IMR-90 (cell line): Measurements from ENCODE around the gene NOXO1. TPM values are rescaled to one million over a fixed set of nuclear protein-coding genes. Genes with fewer than 3 reads are reported as not detected.

Source experiments
- ATAC-seq: fragments of 200-7000 bp; cut with Tn5 transposase; 2 replicates; pipeline ENCODE4 v1.9.1; 2020; ENCODE audit warnings: low read depth, mild to moderate bottlenecking, moderate library complexity
- BruUV-seq: library from RNA; stranded (reverse); fragments of 400-500 nt; replicated peaks from 2 replicates; lab custom pipeline; 2021; lab: Mats Ljungman, UMichigan
- CTCF ChIA-PET: fragments of 300-600 bp; formaldehyde crosslinking; extraction: SDS; loops from one replicate; lab custom pipeline; 2021; ENCODE audit warnings: antibody characterized with exemption; lab: Yijun Ruan, JAX
- POLR2A ChIA-PET: fragments of 300-600 bp; sonication (Branson Sonifier 250); formaldehyde crosslinking; loops from one replicate; lab custom pipeline; 2022; ENCODE audit warnings: antibody characterized with exemption; ENCODE audit not compliant: unreplicated experiment; lab: Charles Lee
- DNase-seq: peaks from one replicate; pipeline ENCODE4 v3.0.0; 2013
- H2AFZ ChIP-seq: replicated peaks from 2 replicates; pipeline ENCODE3; 2013; ENCODE audit warnings: low read length, mild to moderate bottlenecking; ENCODE audit not compliant: poor library complexity
- H2AK5ac ChIP-seq: 2 replicates; pipeline ENCODE4 v1.6.1; 2013; ENCODE audit warnings: low read depth, low read length, inconsistent platforms
- H2AK9ac ChIP-seq: replicated peaks from 2 replicates; pipeline ENCODE3; 2013; ENCODE audit warnings: mild to moderate bottlenecking, low read depth, low read length, moderate library complexity; ENCODE audit not compliant: poor library complexity
- H2BK120ac ChIP-seq: 2 replicates; pipeline ENCODE4 v1.6.1; 2013; ENCODE audit warnings: low read depth, low read length, inconsistent platforms
- H2BK15ac ChIP-seq: 3 replicates; pipeline ENCODE4 v1.6.1; 2013; ENCODE audit warnings: low read depth, low read length, inconsistent platforms
- H2BK20ac ChIP-seq: 2 replicates; pipeline ENCODE4 v1.6.1; 2013; ENCODE audit warnings: low read depth, mild to moderate bottlenecking, inconsistent platforms, low read length, moderate library complexity
- H2BK5ac ChIP-seq: 2 replicates; pipeline ENCODE4 v1.6.1; 2013; ENCODE audit warnings: mild to moderate bottlenecking, low read depth, low read length, inconsistent platforms; ENCODE audit not compliant: poor library complexity, severe bottlenecking
- H3K14ac ChIP-seq: replicated peaks from 2 replicates; pipeline ENCODE4 v1.6.1; 2013; ENCODE audit warnings: low read depth, low read length, inconsistent platforms
- H3K18ac ChIP-seq: 2 replicates; pipeline ENCODE4 v1.6.1; 2013; ENCODE audit warnings: low read depth, low read length, control low read depth
- H3K23ac ChIP-seq: 2 replicates; pipeline ENCODE4 v1.6.1; 2013; ENCODE audit warnings: low read depth, low read length, inconsistent platforms
- H3K27ac ChIP-seq: 2 replicates; pipeline ENCODE4 v1.5.1; 2013; ENCODE audit warnings: mild to moderate bottlenecking, control low read depth, low read length; ENCODE audit not compliant: insufficient read depth
- H3K27me3 ChIP-seq: 2 replicates; pipeline ENCODE4 v1.6.1; 2013; ENCODE audit warnings: low read length; ENCODE audit not compliant: control insufficient read depth, insufficient read depth
- H3K36me3 ChIP-seq: 2 replicates; pipeline ENCODE4 v1.6.1; 2013; ENCODE audit warnings: low read length, mixed read lengths; ENCODE audit not compliant: control insufficient read depth, insufficient read depth
- H3K4ac ChIP-seq: 2 replicates; pipeline ENCODE4 v1.6.1; 2013; ENCODE audit warnings: low read depth, low read length, inconsistent platforms
- H3K4me1 ChIP-seq: 2 replicates; pipeline ENCODE4 v1.6.1; 2013; ENCODE audit warnings: low read length, mixed read lengths; ENCODE audit not compliant: control insufficient read depth, insufficient read depth
- H3K4me2 ChIP-seq: 2 replicates; pipeline ENCODE4 v1.6.1; 2013; ENCODE audit warnings: low read depth, mild to moderate bottlenecking, control low read depth, low read length, moderate library complexity
- H3K4me3 ChIP-seq: 2 replicates; pipeline ENCODE4 v1.5.1; 2013; ENCODE audit warnings: low read depth, mild to moderate bottlenecking, control low read depth, low read length, moderate library complexity; ENCODE audit not compliant: insufficient read depth
- H3K56ac ChIP-seq: 2 replicates; pipeline ENCODE4 v1.6.1; 2013; ENCODE audit warnings: low read length, inconsistent platforms; ENCODE audit not compliant: insufficient read depth; ENCODE audit errors: extremely low read depth
- H3K79me1 ChIP-seq, 2 experiments: 2 replicates each; pipeline ENCODE4 v1.6.1; 2013; ENCODE audit warnings: low read length in 2 of 2, inconsistent platforms in 1 of 2, low read depth in 1 of 2
- H3K9ac ChIP-seq: 2 replicates; pipeline ENCODE4 v1.6.1; 2013; ENCODE audit warnings: low read depth, low read length, control low read depth
- H3K9me1 ChIP-seq: 2 replicates; pipeline ENCODE4 v1.6.1; 2013; ENCODE audit warnings: low read length, inconsistent platforms; ENCODE audit not compliant: insufficient read depth
- H3K9me3 ChIP-seq: 2 replicates; pipeline ENCODE4 v1.6.1; 2013; ENCODE audit warnings: low read length; ENCODE audit not compliant: control insufficient read depth, insufficient read depth
- H4K20me1 ChIP-seq: 2 replicates; pipeline ENCODE4 v1.6.1; 2013; ENCODE audit warnings: low read length, inconsistent platforms; ENCODE audit not compliant: insufficient read depth
- H4K5ac ChIP-seq: 2 replicates; pipeline ENCODE4 v1.6.1; 2013; ENCODE audit warnings: mild to moderate bottlenecking, low read depth, low read length, control low read depth
- H4K8ac ChIP-seq, 2 experiments: 2 replicates each; pipeline ENCODE4 v1.6.1; 2013; ENCODE audit warnings: low read depth in 2 of 2, low read length in 2 of 2, control low read depth in 1 of 2, inconsistent platforms in 1 of 2
- H4K91ac ChIP-seq: 2 replicates; pipeline ENCODE4 v1.6.1; 2013; ENCODE audit warnings: low read depth, low read length, inconsistent platforms; ENCODE audit not compliant: insufficient read depth
- MAZ ChIP-seq: IDR thresholded peaks from 2 replicates; pipeline ENCODE4 v1.6.1; 2012; ENCODE audit warnings: low read depth, mild to moderate bottlenecking, low read length, improper control_type of control experiment, moderate library complexity, borderline replicate concordance
- NFE2L2 ChIP-seq: fragments of 150-350 bp; IDR thresholded peaks from 2 replicates; pipeline ENCODE4 v1.6.1; 2016; ENCODE audit warnings: low read depth, mild to moderate bottlenecking, low read length
- WGBS, 2 experiments: methylation state at CpG; one replicate each; pipeline versions ENCODE4 v1.1.5 to v1.1.7; 2013; ENCODE audit warnings: missing lambda C conversion rate in 2 of 2; ENCODE audit not compliant: insufficient read length in 1 of 2; ENCODE audit errors: extremely low coverage in 2 of 2; 5-methylcytosine and 5-hydroxymethylcytosine counted together
- dilution Hi-C: fragments of 300-500 bp; cut with HindIII; formaldehyde crosslinking; loops from one replicate; pipeline ENCODE4 v1.14.3; 2018; ENCODE audit warnings: low sequenced_read_pairs; ENCODE audit not compliant: unreplicated experiment
- in situ Hi-C: fragments of 300-500 bp; cut with MboI; formaldehyde crosslinking; loops from 3 replicates; pipeline ENCODE4 v1.14.3; 2019; ENCODE audit warnings: low sequenced_read_pairs, inconsistent platforms, mixed read lengths
- intact Hi-C: fragments of 100-400 bp; cut with micrococcal nuclease; formaldehyde crosslinking; loops from 2 replicates; pipeline ENCODE4 v1.10.0; 2022
- polyA plus RNA-seq, 3 experiments: library from polyadenylated mRNA; depleted of rRNA; stranded (reverse); fragments of >200 nt; gene quantifications; 2 replicates each; pipeline ENCODE4 v1.2.3, GENCODE V29; 2012; ENCODE audit warnings: low replicate concordance in 1 of 3
- total RNA-seq: library from RNA; depleted of rRNA; stranded (reverse); fragments of >200 nt; gene quantifications from 2 replicates; pipeline ENCODE4 v1.2.3, GENCODE V29; 2012

NOXO1 gene
- total and polyA plus RNA-seq, 2 of the 4 experiments (the other 2 are of a cell fraction) = 0.56 TPM; not detected in 1

GRCh38 chr16:1991588-1991947 is 10.3 kb upstream of the NOXO1 start:
- ATAC-seq (no peak), DNase-seq (no peak)
- Histone ChIP-seq H3K9me3 (peaks cover 2% of the 10 kb centered on the region; the same call in 1 of the 2 replicates), H4K91ac (no peak overlapping the region), H3K9me1 (peaks cover 22% of the 10 kb centered on the region), H3K23ac (no peak overlapping the region; the same call in 1 of the 2 replicates), H4K5ac (peak overlapping the region; percentile 62), H3K79me1 (peaks cover under 1 to 21% of the 10 kb centered on the region in 2 experiments; a peak in 3 of 4 replicates), H3K9ac (no peak overlapping the region), H4K20me1 (no peaks in the 10 kb centered on the region), H3K18ac (no peak overlapping the region), H2BK15ac (no peak overlapping the region), H2AFZ (peak overlapping the region; percentile 96), H3K27me3 (peaks cover 17% of the 10 kb centered on the region), H2BK120ac (peak overlapping the region; percentile 40; the same call in 1 of the 2 replicates), H3K4me2 (peak overlapping the region; percentile 70), H3K56ac (no peak overlapping the region), H2AK5ac (0 out of 2 replicates have a peak overlapping the region, but pooled peaks have one; percentile 19), H3K27ac (no peak overlapping the region), H4K8ac (peak overlapping the region in 1 of 2 experiments; percentile 94; a peak in 2 of 4 replicates), H3K4ac (peak overlapping the region; percentile 47), H3K36me3 (peaks cover 6% of the 10 kb centered on the region; the same call in 1 of the 2 replicates), H2AK9ac (peak overlapping the region; percentile 88), H3K14ac (peak overlapping the region; percentile 57; the same call in 1 of the 2 replicates), H2BK5ac (no peak overlapping the region), H3K4me1 (peaks cover 17% of the 10 kb centered on the region), H3K4me3 (peak overlapping the region; percentile 47), H2BK20ac (no peak overlapping the region)
- intact Hi-C loops (no loop called here), in situ Hi-C loops (no loop called here), dilution Hi-C loops (no loop called here)
- POLR2A ChIA-PET = interaction anchor here (0.6 kb wide), 2 partner anchors 85 to 149 kb away, joined by 3 to 11 read pairs; no protein-coding TSS in a partner anchor
- 41% methylated on average over 5 of the region's 22 CpGs; no CpG with 5 or more reads in 1 of the 2 experiments for whole genome bisulfite sequencing, 2 experiments
- TF ChIP-seq NFE2L2 = no peak
- TF ChIP-seq MAZ = 0 out of 2 replicates have a peak, but pooled peaks have one; percentile 3
- CTCF ChIA-PET = interaction anchor here (1.1 kb wide), 1 partner anchor 12 kb away, joined by 3 read pairs; no protein-coding TSS in a partner anchor
- no TSS peak for BruUV-seq
